ENCODE measurements around the gene SYCP3. TPM values are rescaled to one million over a fixed set of nuclear protein-coding genes. Genes with fewer than 3 reads are reported as not detected.

Gene SYCP3
- total and polyA plus RNA-seq, 2 of the 13 experiments (the other 11 are each of a cell fraction or from before 2014, with no cell fraction given), result not detected

- TF ChIP-seq IKZF5 (CRISPR knock-in tag; IDR thresholded peaks at IDR 0.05), result no peak
- no peak for TF ChIP-seq PRMT3 (CRISPR knock-in tag; IDR thresholded peaks at IDR 0.05; ENCODE audit: borderline replicate concordance, low read depth)
- TF ChIP-seq MAFK (conservative IDR thresholded peaks at IDR 0.05 in 1 of 2, IDR thresholded peaks at IDR 0.05 in 1 of 2; ENCODE audit: low read length in 2 of 2), result peak; percentile 28 to 64; a peak in 3 of 4 replicates
- no peak for TF ChIP-seq ZFP82 (CRISPR knock-in tag; IDR thresholded peaks at IDR 0.05; ENCODE audit: borderline replicate concordance)
- TF ChIP-seq AGO2 (optimal IDR thresholded peaks at IDR 0.05; ENCODE audit: low read depth, low read length), result no peak
Observed at GRCh38 chr12:101748907-101749306, 9.6 kb upstream of the SYCP3 start (continued).

- in situ Hi-C loops (cut with HindIII; ENCODE audit: extremely low pct_ligation_motif_present, low pct_unique_long_range_greater_than_20kb) (no loop called here), intact Hi-C loops (cut with micrococcal nuclease; ENCODE audit: unreplicated experiment) (no loop called here)
- WGBS (ENCODE audit: low lambda C conversion rate), result 91% methylated on average over 1 of the region's 1 CpG
Observed at GRCh38 chr12:101747697-101748096, 8.4 kb upstream of the SYCP3 start.

More at GRCh38 chr12:101747697-101748096, 8.4 kb upstream of the SYCP3 start:
- CTCF ChIA-PET (ENCODE audit: low intra/inter-chr PET ratio, low total read pairs), result no interaction called here
- POLR2A ChIA-PET, result no interaction called here
- no peak for DNase-seq (ENCODE audit: low spot score)
- no peak overlapping the region for H3K4me2 ChIP-seq (ENCODE audit: low read depth, low read length)
- H3K9me3 ChIP-seq (ENCODE audit: low read length), result no peaks in the 10 kb centered on the region
- H3K79me2 ChIP-seq (ENCODE audit: insufficient read depth, low read length), result no peaks in the 10 kb centered on the region
- no peaks in the 10 kb centered on the region for H3K27me3 ChIP-seq (ENCODE audit: control insufficient read depth in 1 of 2, insufficient read depth in 2 of 2, low read length in 2 of 2)
- no peak overlapping the region for H3K27ac ChIP-seq (ENCODE audit: extremely low read length, insufficient read depth, low read length)
- no peak overlapping the region for H3K4me3 ChIP-seq (replicated peaks in 1 of 3; ENCODE audit: insufficient read depth in 1 of 3, low read depth in 2 of 3, low read length in 3 of 3)
- H3K36me3 ChIP-seq (replicated peaks in 1 of 2; ENCODE audit: control insufficient read depth in 1 of 2, insufficient read depth in 2 of 2, low read length in 2 of 2), result peaks cover 14 to 34% of the 10 kb centered on the region in 2 experiments
- TF ChIP-seq REST (IDR thresholded peaks at IDR 0.05; ENCODE audit: borderline replicate concordance in 1 of 2, low read depth in 1 of 2, low read length in 2 of 2) (no peak), RBM22 (optimal IDR thresholded peaks at IDR 0.05; ENCODE audit: low read length) (peak; percentile 23)
- ATAC-seq, result no peak
- H3K4me1 ChIP-seq (ENCODE audit: insufficient read depth, low read length), result peaks cover 5% of the 10 kb centered on the region; the same call in 1 of the 2 replicates
- no peak overlapping the region for H2AFZ ChIP-seq (ENCODE audit: low read length)
- H4K20me1 ChIP-seq (ENCODE audit: insufficient read depth, low read length), result no peaks in the 10 kb centered on the region
- FAIRE-seq, result no peak
- BruUV-seq (replicated peaks), result no TSS peak
- no peak overlapping the region for H3K9ac ChIP-seq (ENCODE audit: insufficient read depth, low read depth, low read length)
